OCI-LY7 (cell line): ENCODE results near the gene ADH1B.

ENCODE experiments used
- EZH2phosphoT487 ChIP-seq: fragments of 200-600 bp; sonication (generic); IDR thresholded peaks from 2 replicates; pipeline ENCODE4 v1.6.1; 2018; ENCODE audit warnings: low read depth, borderline replicate concordance, mild to moderate bottlenecking, mixed run types, antibody characterized with exemption, low read length, moderate library complexity, mixed read lengths
- TF ChIP-seq, protein P1 (sequence below): fragments of 200-600 bp; sonication (generic); conservative IDR thresholded peaks from 2 replicates; pipeline ENCODE4 v1.5.1; 2014; ENCODE audit warnings: mild to moderate bottlenecking, antibody characterized with exemption, low read length, moderate library complexity, mixed read lengths

DNA sequence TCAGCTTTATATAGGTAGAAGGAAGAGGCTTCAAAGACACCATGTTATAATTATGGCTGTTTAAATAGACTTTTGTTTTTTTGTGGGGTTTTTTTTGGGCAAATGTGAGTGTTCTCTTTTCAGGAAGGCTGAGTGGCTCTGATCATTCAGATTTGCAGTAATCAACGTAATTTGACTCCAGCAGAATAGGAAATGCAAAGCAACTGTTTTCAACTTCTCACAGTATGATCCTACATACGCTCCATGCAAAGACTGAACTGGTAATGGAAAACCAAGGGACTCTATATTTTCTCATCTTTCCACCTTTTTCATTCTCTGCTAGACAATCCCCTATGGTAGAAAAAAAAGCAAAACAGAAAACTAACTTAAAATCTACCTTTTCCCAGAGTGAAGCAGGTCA, 10.8 kb downstream of the ADH1B start:
- TF ChIP-seq, protein P1, sequence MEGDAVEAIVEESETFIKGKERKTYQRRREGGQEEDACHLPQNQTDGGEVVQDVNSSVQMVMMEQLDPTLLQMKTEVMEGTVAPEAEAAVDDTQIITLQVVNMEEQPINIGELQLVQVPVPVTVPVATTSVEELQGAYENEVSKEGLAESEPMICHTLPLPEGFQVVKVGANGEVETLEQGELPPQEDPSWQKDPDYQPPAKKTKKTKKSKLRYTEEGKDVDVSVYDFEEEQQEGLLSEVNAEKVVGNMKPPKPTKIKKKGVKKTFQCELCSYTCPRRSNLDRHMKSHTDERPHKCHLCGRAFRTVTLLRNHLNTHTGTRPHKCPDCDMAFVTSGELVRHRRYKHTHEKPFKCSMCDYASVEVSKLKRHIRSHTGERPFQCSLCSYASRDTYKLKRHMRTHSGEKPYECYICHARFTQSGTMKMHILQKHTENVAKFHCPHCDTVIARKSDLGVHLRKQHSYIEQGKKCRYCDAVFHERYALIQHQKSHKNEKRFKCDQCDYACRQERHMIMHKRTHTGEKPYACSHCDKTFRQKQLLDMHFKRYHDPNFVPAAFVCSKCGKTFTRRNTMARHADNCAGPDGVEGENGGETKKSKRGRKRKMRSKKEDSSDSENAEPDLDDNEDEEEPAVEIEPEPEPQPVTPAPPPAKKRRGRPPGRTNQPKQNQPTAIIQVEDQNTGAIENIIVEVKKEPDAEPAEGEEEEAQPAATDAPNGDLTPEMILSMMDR = no peak
- no peak for TF ChIP-seq EZH2phosphoT487
